SW480 (cell line): ENCODE data around the gene PPHLN1.

ENCODE experiments used
- DNase-seq: peaks from one replicate; pipeline ENCODE4 v3.0.0-alpha.2; 2016; ENCODE audit warnings: low spot score

The PPHLN1 gene

DNA sequence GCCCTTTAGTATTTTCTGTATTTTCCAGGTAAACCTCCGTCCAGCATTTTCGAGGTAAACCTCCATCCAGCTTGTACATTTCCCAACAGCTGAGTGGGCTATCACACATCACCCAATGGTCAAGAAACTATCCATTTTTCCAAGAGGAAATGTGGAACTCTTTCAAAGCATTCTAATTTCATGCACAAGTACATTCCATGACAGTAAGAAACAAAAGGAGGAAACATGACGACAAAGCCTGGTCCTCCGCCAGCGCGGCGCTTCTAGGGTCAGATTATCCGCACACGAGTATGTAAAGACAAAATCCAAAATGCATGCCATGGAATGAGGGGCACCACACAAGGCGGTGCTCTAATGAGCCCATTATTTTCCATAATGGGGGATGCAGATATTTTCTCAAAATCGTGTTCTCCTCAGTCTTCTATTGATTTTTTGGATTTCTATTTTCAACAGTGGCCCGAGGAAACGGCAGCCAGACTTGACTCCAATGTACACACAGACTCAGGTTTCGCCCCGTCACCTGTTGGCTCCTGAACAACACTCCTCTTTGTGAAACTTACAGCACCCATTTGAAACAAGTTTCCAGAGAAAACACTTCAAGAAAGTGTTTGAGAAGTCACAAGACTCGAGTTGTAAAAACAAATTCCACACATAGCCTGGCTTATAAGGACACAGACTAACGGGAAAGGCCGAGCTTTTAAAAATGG is 156.2 kb downstream of the PPHLN1 start:
- no peak for DNase-seq

DNA sequence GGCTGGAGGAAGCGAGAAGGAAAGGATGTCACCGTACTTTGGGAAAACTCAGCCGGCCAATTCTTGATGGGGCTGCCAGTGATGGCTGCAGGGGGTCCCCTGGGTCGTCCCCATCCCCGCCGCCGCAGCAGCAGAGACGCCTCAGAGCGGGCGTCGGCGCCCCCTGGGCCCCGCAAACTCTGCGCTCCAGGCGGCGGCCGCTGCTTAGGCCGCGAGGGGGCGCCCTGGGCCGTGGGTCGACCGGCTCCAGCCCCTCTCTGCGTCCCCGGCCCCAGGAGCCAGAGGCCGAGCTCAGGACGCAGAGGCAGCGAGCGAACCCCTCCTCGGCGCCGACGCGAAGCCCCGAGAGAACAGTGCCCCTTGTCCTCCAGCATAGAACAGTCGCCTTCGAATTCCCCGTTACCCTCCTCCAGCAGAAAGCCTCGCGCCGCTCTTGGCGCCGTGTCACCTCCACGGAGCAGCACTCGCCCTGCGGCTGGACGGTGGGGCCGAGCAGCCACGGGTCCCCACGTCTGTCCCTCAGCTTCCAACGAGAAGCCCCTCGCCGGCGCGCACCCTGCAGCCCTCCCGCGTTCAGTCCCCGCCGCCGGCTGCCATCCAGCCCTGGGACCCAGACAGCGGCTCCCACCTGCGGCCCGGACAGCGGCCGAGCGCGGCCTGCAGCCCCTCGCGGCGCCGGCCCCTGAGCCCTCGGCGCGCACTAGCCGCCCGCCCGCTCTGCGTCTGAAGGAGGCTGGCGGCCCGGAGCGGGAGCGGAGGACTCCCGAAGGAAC is 157.0 kb downstream of the PPHLN1 start:
- peak; percentile 59 for DNase-seq

DNA sequence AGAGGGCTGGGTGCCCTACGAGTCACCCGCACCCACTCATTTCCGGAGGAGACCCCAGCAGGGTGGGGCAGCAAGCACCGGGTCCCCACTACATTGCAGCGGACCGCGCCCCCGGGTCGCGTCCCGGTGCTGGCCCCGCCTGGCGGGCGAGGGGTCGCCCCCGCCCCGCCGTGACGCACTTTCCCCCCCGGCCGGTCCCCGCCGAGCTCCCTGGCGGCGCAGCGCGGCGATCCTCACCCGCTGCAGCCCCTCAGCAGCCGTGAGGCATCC is 157.5 kb downstream of the PPHLN1 start:
- no peak for DNase-seq

DNA sequence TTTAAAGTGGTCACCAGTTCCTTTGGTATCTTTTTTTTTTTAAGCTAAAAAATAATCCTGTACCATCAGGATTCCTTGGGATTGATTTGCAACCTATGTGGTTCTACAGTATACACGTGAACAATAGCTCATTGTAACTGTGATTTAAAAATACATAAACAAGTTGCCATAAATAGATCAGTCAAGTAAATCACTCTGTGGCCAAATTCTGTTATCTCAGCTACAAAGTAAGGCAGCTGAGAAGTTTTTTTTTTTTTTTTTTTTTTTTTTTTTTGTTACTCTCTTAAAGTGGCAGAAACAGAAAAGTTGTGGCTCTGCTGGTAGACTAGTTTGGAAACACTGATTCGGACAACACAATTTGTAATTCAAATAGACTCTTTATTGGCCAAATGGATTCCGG is 159.0 kb downstream of the PPHLN1 start:
- peak; percentile 39 for DNase-seq

DNA sequence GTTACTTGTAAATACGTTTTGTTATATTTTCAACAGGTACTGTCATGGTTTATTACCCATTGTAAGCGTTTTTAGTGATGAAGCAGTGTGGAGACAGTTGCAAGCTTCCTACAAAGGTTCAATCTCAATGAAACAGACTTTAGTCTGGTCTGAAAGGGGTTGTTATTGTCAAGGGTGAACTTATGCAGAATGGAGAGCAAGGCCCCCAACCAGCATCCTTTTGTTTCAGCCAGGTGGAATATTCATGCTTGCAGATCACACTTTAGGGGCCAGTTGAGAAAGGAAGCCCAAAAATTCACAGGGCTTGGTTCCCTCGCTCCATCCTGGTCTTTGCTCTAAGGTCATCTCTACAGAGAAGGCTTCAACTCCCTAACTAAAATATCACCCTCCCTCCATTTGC is 159.9 kb downstream of the PPHLN1 start:
- DNase-seq: no peak

DNA sequence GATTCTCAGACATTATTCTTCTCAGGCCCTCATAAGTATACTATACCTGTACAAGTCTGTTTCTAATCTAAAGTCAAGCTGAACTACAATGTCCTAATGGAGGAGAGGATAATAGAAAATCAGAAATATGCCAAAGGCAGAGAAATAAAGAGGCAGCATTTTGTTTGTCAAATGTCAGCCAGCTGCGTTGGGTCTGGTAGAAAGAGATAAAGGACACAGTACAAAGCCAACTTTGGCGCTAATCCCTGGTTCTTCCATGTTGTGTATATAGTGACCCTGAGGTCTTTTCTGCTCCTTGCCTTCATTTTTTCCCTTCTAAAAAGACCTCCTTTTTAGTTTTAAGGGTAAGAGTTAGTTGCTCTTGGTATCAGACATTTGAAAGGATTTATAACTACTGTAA is 160.4 kb downstream of the PPHLN1 start:
- no peak for DNase-seq

DNA sequence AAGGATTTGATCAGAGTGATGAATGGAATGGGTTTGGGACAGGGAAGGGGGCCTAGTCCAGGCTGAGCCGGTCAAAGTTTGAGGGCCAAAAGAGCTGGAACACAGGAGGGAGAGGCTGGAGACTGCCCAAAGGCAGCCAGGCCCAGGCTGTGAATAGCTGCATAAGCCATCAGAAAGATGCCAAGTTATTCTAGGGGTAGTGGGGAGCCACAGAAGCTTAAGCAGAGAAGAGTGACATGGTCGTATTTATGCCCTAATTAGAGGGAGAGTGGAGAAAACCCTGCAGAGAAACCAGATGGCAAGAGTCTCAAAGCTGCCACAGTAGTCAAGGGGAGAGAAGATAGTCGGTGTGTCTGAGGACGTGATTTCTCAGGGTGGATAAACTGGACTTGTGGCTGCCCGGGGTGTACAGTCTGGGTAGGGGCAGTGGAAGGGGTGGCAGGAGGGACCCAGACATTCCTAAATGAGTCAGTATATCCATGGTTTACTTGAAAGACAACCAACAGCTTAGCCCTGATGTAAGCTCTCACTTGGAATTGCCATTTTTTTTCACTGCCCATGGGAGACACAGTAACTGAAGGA is 164.4 kb downstream of the PPHLN1 start:
- no peak for DNase-seq
